ENCODE data around the gene GALNT2.

The GALNT2 gene

DNA sequence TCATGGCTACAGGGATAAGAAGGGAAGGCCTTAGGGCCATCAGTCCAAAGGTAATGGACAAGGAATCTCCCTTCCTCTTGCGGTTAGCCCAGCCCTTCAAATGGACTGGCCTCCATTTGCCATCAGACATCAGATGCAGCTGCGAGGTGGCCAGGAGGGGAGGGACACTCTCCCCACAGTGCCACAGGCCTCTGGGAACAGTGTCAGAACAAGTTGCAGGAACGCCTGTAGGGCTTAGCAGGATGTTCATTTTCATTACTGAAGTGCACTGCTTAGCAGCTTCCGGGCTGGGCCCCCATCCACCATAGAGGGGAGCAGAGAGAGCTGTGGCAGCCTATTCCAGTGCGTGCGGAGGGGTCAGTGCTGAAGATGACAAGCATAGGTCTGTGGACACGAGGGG lies 127.5 kb downstream of the GALNT2 start:
- no peak for DNase-seq

- DNase-seq, result no peak
Measured at GRCh38 chr1:230195199-230195598, 128.2 kb downstream of the GALNT2 start.

GRCh38 chr1:230196077-230196476 lies 129.0 kb downstream of the GALNT2 start:
- no peak for DNase-seq

DNA sequence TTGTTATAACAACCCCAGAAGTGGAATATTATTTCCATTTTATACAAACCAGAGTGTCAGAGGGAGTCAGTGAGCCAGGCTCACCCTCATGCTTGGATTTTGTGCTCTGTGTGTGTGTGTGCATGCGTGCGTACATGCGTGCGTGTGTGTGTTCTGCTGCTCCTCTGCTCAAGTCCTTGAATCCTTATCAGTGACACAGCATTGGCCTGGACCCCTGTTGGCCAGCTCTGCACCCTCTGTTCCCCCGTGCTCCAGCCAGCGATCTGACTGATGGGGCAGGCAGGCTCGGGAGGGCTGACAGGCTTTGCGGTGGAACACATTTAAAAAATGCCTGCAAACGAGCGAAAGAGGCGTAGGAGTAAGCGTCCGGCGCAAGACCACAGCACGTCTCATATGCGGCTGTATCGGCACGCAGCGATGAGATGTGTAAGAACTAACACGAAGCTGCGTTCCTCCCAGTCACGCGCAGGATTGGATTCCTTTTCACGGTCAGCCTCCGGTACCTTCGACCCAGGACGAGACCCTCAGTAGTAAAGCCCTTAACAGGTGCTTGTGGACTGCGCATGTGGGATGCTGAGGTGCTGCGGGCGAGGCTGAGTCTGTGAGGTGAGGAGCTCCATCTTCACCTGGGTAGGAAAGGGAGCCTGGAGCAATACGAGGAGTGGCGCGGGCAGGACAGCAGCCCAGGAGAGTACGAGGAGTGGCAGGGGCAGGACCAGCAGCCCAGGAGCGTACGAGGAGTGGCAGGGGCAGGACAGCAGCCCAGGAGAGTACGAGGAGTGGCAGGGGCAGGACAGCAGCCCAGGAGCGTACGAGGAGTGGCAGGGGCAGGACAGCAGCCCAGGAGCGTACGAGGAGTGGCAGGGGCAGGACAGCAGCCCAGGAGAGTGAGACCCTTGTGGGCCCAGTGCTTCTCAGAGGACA lies 130.9 kb downstream of the GALNT2 start:
- no peak for DNase-seq

DNA sequence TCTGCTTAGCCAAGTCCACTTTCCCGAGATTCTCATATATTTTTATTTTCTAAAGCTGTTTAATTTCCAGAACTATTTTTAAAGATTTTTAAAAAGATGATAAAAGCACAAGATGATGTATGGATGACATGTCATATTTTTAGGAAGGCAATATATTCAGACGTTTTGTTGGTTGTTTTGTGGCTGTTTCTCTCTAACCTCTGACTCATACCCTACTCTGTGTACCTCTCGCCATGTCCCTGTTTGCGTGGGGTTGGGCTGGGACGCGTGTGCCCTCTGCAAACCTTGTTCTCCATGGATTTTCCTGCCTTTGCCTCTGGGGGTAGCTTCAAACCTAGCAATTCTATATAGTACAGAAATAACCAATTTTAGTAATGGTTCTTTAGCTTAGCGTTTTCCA lies 132.0 kb downstream of the GALNT2 start:
- no peak for DNase-seq

DNA sequence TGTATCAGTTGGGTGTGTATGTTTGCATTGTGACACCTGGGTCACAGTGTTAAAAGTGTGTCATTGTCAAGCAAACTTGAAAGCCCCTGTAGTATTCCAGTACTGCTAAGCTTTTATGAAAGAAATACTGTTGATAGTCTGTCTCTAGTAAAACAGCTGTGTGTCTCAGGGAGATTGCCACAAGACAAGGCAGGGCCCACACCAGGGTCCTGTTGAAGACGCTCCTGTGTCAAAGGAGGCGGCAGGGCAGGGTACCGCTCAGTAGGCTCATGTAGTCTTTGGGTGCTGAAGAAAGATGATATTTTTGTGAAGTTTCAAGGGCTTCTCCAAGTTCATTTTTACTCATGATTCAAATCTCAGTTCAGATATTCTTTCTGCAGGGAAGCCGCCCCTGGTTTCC lies 132.5 kb downstream of the GALNT2 start:
- DNase-seq, result no peak

- no peak for DNase-seq
Measured at GRCh38 chr1:230200276-230200675, 133.2 kb downstream of the GALNT2 start.

GRCh38 chr1:230201445-230201844 lies 134.4 kb downstream of the GALNT2 start:
- DNase-seq, result no peak

DNA sequence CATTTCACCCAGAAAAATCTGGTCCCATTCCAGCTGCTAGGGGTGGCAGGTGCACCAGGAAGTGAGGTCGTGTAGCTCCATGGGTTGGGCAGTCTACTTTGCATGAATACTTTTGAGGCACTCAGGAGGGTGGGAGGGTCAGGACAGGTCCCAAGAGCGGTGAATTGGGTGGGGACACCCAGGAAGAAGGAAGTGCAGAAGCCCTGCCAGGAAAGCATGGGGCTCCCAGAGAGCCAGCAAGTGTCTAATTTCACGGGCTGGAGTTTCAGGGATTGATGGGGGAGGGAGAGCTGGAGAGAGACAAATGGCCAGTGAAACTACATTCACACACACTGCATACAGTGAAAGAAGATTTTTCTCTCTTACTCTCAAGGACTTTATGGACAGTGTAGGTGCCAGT lies 137.8 kb downstream of the GALNT2 start:
- no peak for DNase-seq

DNA sequence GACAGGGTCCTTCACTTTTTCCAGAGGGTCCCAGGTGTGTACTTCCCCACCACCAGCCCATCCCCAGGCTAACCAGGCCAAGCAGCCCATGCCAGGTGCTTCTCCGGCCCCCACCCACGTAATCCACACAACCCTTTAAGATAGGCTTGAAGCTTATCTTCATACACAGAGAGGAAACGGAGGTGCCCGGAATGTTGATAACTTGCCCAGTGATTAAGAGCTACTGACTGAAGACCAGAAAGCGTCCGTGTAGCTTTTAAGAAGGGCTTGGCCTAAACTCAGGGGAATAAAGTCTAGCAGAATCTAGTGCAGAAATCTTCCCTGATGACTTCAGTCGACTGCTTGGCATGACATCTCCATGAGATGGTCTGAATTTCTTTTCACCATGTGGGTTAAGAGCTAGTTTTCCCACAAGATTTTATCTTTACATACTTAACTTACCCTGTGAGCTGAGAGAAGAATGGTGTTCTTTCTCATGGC lies 138.7 kb downstream of the GALNT2 start:
- DNase-seq, result no peak

- no peak for DNase-seq
Measured at GRCh38 chr1:230206207-230206606, 139.2 kb downstream of the GALNT2 start.

DNA sequence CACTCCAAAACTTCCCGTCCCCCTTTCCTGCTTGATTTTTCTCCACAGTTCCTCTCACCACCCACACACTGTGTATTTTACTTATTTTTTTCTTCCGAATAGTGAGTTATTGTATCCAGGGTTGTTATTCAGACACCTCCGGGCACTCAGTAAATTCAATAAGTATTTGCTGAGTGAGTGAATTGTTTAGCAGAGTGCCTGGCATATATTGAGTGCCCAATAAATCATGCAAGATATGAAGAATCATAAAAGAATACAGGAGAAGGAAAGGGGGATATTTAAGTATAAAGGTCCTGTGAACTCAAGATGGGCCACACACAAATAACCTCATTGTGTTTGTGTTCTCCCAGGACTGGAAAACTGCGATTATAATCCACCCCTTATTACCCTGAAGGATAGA lies 139.9 kb downstream of the GALNT2 start:
- DNase-seq, result no peak

GRCh38 chr1:230207598-230207997 lies 140.6 kb downstream of the GALNT2 start:
- no peak for DNase-seq

- DNase-seq, result no peak
Measured at GRCh38 chr1:230208619-230209261, 141.7 kb downstream of the GALNT2 start.

DNA sequence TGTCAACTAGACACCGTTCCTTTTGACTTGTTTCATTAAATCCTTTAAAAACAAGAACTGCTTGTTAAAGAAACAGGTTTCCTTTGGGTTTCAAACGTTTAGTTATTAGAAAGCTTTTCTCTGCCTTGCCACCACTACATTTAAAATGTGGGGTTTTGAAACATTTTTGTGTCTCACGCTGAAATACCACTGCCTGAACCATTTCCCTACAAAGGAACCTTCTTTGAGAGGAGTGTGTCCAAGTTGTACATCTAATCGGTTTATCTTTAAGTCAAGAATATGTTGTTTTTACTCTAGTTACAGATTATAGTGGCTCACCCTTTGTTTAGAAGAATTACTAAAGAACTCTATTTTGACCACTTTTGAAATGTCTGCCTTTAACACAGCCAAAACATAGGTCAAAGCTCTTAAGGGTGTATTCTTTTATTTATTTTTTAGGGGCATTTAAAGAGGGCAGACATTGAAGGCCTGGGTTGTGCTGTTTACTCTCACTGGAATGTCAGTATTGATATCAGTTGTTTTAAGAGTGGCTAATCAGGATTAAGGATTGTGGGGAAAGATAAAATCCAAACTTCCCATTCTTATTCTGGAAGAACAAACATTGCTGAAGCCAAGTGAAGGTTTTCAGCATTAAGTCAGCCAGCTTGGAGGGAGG lies 143.4 kb downstream of the GALNT2 start:
- no peak for DNase-seq

DNA sequence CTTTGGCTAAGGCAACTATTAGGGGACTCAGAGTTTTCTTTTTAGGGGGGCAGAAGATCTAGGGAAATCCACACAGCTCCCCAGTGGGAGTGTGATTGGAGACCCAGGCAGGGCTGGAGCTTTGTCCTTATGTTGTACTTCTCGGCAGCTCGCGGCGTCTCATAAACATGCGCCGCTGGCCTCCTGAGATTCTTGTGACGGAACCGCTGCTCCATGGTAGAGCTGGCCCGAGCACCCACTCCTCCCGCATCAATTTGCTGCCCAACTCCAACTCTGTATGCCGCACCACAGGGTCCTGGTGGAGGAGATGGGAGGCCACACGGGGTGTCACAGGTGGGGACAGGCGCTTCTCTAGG lies 143.9 kb downstream of the GALNT2 start:
- DNase-seq, result no peak

DNA sequence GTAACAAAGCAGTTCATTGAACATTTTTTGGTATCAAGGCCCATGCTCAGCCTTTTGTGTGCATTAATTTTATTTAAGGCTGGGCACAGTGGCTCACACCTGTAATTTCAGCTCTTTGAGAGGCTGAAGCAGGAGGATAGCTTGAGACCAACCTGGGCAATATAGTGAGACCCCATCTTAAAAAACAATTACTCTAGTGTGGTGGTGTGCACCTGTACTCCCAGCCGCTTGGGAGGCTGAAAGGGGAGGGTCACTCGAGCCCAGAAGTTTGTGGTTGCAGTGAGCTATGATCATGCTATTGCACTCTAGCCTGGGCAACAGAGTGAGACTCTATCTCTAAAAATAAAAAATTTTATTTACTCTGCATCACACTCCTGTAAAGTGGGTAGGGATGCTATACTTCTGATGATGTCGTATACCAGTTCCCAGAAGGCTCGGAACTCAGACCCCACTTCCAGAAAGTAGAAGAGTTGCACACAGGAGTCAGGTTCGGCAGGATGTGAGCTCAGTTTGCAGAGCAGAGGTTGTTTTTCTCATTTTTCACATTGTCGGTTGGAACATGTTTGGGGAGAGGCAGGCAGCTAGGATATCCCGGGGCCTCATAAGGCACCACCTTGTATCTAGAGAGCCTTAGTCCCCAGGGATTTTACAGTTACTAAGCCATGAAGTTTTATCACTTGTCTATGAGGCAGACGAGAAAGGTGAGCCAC lies 144.6 kb downstream of the GALNT2 start:
- DNase-seq, result no peak

DNA sequence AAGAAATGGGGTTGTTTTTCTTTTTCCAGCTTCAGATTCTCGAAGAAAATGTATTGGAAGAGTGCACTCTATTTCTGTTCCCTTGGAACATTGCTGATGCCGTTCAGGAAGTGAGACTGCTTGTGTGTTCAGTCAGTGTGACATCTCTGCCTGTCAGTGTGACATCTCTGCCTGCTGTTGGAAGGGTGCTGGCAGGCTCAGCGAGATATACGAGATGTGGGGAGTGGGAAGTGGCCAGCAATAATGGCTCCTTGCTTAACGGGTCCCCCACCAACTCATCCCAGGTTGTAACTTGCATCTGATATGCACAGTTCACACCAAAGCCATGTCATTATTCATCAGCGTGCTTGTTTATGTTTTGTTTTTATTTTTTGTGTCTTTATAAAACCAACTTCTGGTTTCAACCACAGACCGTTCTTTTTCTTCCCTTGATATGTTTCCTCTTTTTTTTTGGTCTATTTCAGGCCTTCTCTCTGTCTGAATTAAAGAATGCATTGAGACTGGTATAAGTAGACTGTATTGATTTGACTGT lies 145.4 kb downstream of the GALNT2 start:
- DNase-seq, result no peak

DNA sequence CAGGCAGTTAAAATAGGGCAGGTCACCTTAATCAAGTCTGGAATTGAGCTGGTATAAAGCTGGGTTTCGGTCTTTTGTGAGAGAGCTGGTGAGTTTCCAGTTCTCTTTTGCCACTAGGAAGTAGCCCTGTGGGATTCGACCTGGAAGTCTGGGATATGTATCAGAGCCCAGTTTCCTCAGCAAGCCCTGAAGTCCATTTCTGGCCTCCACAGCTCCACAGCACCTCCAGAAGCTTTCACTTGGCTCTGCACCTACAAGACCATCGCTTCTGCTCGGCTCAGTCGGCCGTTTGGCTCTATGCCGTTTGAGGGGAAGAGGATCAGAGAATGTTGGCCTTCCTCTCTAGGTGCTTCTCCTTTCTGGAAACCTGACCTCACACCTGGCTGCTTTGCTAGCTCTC lies 148.0 kb downstream of the GALNT2 start:
- DNase-seq, result no peak

GRCh38 chr1:230215529-230215928 lies 148.5 kb downstream of the GALNT2 start:
- no peak for DNase-seq

DNA sequence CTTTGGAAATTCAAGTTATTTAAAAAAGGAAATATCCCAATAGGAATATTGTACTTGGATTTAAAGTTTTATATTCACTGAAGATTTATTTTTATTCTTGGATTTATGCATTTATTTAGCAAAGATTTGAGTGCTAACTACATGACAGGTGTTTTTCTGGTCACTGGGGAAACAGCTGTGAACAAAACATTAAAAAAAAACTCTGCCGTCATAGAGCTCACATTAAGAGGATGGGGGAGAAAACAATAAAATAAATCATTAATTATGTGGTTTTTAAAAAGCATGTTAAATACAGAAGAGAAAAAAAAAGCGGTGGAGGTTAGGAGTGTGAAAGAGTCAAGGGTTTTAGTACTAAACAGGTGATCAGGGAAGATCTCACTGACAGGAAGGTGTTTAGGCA lies 149.9 kb downstream of the GALNT2 start:
- DNase-seq, result no peak

DNA sequence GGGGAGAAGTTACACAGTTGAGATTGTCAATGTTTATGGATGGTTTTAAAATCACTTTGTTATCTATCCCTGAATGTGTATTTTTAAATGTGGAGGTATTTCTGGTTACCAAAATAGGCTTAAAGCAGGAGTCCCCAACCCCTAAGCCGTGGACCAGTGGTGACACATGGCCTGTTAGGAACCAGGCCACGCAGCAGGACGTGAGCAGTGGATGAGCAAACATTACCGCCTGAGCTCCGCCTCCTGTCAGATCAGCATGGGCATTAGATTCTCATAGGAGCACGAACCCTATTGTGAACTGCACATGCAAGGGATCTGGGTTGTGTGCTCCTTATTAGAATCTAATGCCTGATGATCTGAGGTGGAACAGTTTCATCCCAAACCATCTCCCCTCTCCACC lies 151.6 kb downstream of the GALNT2 start:
- no peak for DNase-seq
